ENCODE results near the gene LENEP. TPM values are rescaled to one million over a fixed set of nuclear protein-coding genes. Genes with fewer than 3 reads are reported as not detected.
A peak's percentile ranks its signal among the peaks of the same experiment; 100 is the strongest.

Gene LENEP
- total RNA-seq, 1 donor from 2014 or later: 1.9 TPM

GRCh38 chr1:155015527-155016230 is 22.3 kb downstream of the LENEP start:
- H3K36me3 Mint-ChIP-seq (ENCODE audit: low read depth): no peaks in the 10 kb centered on the region

GRCh38 chr1:155016231-155016831 is 22.9 kb downstream of the LENEP start:
- Mint-ChIP-seq H3K27ac (ENCODE audit: unreplicated experiment) (no peak overlapping the region), H3K36me3 (ENCODE audit: low read depth) (no peaks in the 10 kb centered on the region), H3K4me3 (no peak overlapping the region), H3K27me3 (ENCODE audit: low read depth) (no peaks in the 10 kb centered on the region), H3K9me3 (no peaks in the 10 kb centered on the region), H3K4me1 (peaks cover 30% of the 10 kb centered on the region)
- no peak for TF ChIP-seq CTCF (conservative IDR thresholded peaks at IDR 0.05)
- DNase-seq (ENCODE audit: low read depth, low spot score): no peak

More at GRCh38 chr1:155015527-155016230, 22.3 kb downstream of the LENEP start:
- no peaks in the 10 kb centered on the region for H3K27me3 Mint-ChIP-seq (ENCODE audit: low read depth)
- no peak for DNase-seq (ENCODE audit: low read depth, low spot score)
- H3K4me3 Mint-ChIP-seq: peak overlapping the region; percentile 41
- H3K9me3 Mint-ChIP-seq: no peaks in the 10 kb centered on the region
- peaks cover 30% of the 10 kb centered on the region for H3K4me1 Mint-ChIP-seq
- no peak for TF ChIP-seq CTCF (conservative IDR thresholded peaks at IDR 0.05)
- no peak overlapping the region for H3K27ac Mint-ChIP-seq (ENCODE audit: unreplicated experiment)

- Mint-ChIP-seq H3K9me3 (no peaks in the 10 kb centered on the region), H3K4me1 (peaks cover 29% of the 10 kb centered on the region), H3K36me3 (ENCODE audit: low read depth) (no peaks in the 10 kb centered on the region), H3K27ac (ENCODE audit: unreplicated experiment) (no peak overlapping the region), H3K4me3 (peak overlapping the region; percentile 71), H3K27me3 (ENCODE audit: low read depth) (no peaks in the 10 kb centered on the region)
- peak; percentile 99 for TF ChIP-seq CTCF (conservative IDR thresholded peaks at IDR 0.05)
- DNase-seq (ENCODE audit: low read depth, low spot score): peak; percentile 85
Measured at GRCh38 chr1:155017041-155017945, 23.9 kb downstream of the LENEP start.

- no peak for TF ChIP-seq CTCF (conservative IDR thresholded peaks at IDR 0.05)
- DNase-seq (ENCODE audit: low read depth, low spot score): no peak
- peak overlapping the region; percentile 57 for H3K4me3 Mint-ChIP-seq
- H3K9me3 Mint-ChIP-seq: no peaks in the 10 kb centered on the region
- peaks cover 22% of the 10 kb centered on the region for H3K4me1 Mint-ChIP-seq
- H3K36me3 Mint-ChIP-seq (ENCODE audit: low read depth): no peaks in the 10 kb centered on the region
- no peaks in the 10 kb centered on the region for H3K27me3 Mint-ChIP-seq (ENCODE audit: low read depth)
- no peak overlapping the region for H3K27ac Mint-ChIP-seq (ENCODE audit: unreplicated experiment)
Measured at GRCh38 chr1:155017946-155018316, 24.5 kb downstream of the LENEP start.

- no peaks in the 10 kb centered on the region for H3K36me3 Mint-ChIP-seq (ENCODE audit: low read depth)
- H3K4me1 Mint-ChIP-seq: peaks cover 20% of the 10 kb centered on the region
- TF ChIP-seq CTCF (conservative IDR thresholded peaks at IDR 0.05): no peak
- no peaks in the 10 kb centered on the region for H3K27me3 Mint-ChIP-seq (ENCODE audit: low read depth)
- no peak for DNase-seq (ENCODE audit: low read depth, low spot score)
- H3K27ac Mint-ChIP-seq (ENCODE audit: unreplicated experiment): peak overlapping the region; percentile 30
- no peaks in the 10 kb centered on the region for H3K9me3 Mint-ChIP-seq
- H3K4me3 Mint-ChIP-seq: no peak overlapping the region
Measured at GRCh38 chr1:155018617-155019348, 25.4 kb downstream of the LENEP start.
